PC-3 (cell line): Measurements from ENCODE around the gene GALNT14. TPM values are rescaled to one million over a fixed set of nuclear protein-coding genes. Genes with fewer than 3 reads are reported as not detected.

ENCODE experiments used
- ATAC-seq: fragments of 200-7000 bp; cut with Tn5 transposase; 2 replicates; pipeline ENCODE4 v1.9.1; 2020; ENCODE audit warnings: mild to moderate bottlenecking, moderate library complexity
- BruUV-seq: library from RNA; stranded (reverse); fragments of 400-500 nt; replicated peaks from 2 replicates; lab custom pipeline; 2021; lab: Mats Ljungman, UMichigan
- CTCF ChIA-PET: fragments of 300-600 bp; sonication (Branson Sonifier 250); formaldehyde crosslinking; loops from one replicate; lab custom pipeline; 2022; ENCODE audit warnings: antibody characterized with exemption; lab: Charles Lee
- POLR2A ChIA-PET: fragments of 300-600 bp; sonication (Branson Sonifier 250); formaldehyde crosslinking; loops from one replicate; lab custom pipeline; 2022; ENCODE audit warnings: antibody characterized with exemption; ENCODE audit not compliant: unreplicated experiment; lab: Charles Lee
- DNase-seq: peaks from one replicate; pipeline ENCODE4 v3.0.0-alpha.2; 2015
- H2AFZ ChIP-seq: fragments of 300-600 bp; sonication (generic); 2 replicates; pipeline ENCODE4 v1.6.0; 2016; ENCODE audit warnings: antibody characterized with exemption, low read length
- H3F3A ChIP-seq: fragments of 300-600 bp; sonication (generic); one replicate; pipeline ENCODE4 v1.6.0; 2017; ENCODE audit warnings: antibody characterized with exemption, low read length, control low read depth, mild to moderate bottlenecking; ENCODE audit not compliant: unreplicated experiment
- H3K27ac ChIP-seq: fragments of 300-600 bp; sonication (generic); 2 replicates; pipeline ENCODE4 v1.5.1; 2016; ENCODE audit warnings: mild to moderate bottlenecking, low read length
- H3K27me3 ChIP-seq: fragments of 300-600 bp; sonication (generic); 2 replicates; pipeline ENCODE4 v1.6.1; 2016; ENCODE audit warnings: low read length, mixed read lengths
- H3K36me3 ChIP-seq: fragments of 300-600 bp; sonication (generic); 2 replicates; pipeline ENCODE4 v1.6.1; 2016; ENCODE audit warnings: low read depth, mixed run types, low read length, mixed read lengths
- H3K4me1 ChIP-seq: fragments of 300-600 bp; sonication (generic); 2 replicates; pipeline ENCODE4 v1.5.1; 2016; ENCODE audit warnings: low read length; ENCODE audit not compliant: insufficient read depth
- H3K4me2 ChIP-seq: fragments of 300-600 bp; sonication (generic); 2 replicates; pipeline ENCODE4 v1.6.0; 2016; ENCODE audit warnings: low read length
- H3K4me3 ChIP-seq: fragments of 300-600 bp; sonication (generic); 2 replicates; pipeline ENCODE4 v1.5.1; 2016; ENCODE audit warnings: mild to moderate bottlenecking, low read length, mixed read lengths
- H3K79me2 ChIP-seq: fragments of 300-600 bp; sonication (generic); 2 replicates; pipeline ENCODE4 v1.6.1; 2017; ENCODE audit warnings: low read length, mixed read lengths
- H3K9ac ChIP-seq: fragments of 300-600 bp; sonication (generic); 2 replicates; pipeline ENCODE4 v1.6.0; 2016; ENCODE audit warnings: mild to moderate bottlenecking, low read length
- H3K9me2 ChIP-seq: fragments of 300-600 bp; sonication (generic); replicated peaks from 2 replicates; pipeline ENCODE4 v1.6.1; 2016; ENCODE audit warnings: mixed run types, low read length, mixed read lengths
- H3K9me3 ChIP-seq: fragments of 300-600 bp; sonication (generic); 2 replicates; pipeline ENCODE4 v1.6.1; 2016; ENCODE audit warnings: low read length, mixed read lengths
- H4K20me1 ChIP-seq: fragments of 300-600 bp; sonication (generic); 2 replicates; pipeline ENCODE4 v1.6.1; 2016; ENCODE audit warnings: low read length, mixed read lengths
- CTCF ChIP-seq: fragments of 300-600 bp; sonication (generic); conservative IDR thresholded peaks from 2 replicates; pipeline ENCODE4 v1.5.1; 2017; ENCODE audit warnings: antibody characterized with exemption, low read depth, mild to moderate bottlenecking, low read length
- EZH2 ChIP-seq: fragments of 300-600 bp; sonication (generic); IDR thresholded peaks from one replicate; pipeline ENCODE4 v1.6.1; 2017; ENCODE audit warnings: antibody characterized with exemption, mild to moderate bottlenecking, low read length; ENCODE audit not compliant: unreplicated experiment
- EZH2phosphoT487 ChIP-seq: fragments of 300-600 bp; sonication (generic); IDR thresholded peaks from 2 replicates; pipeline ENCODE4 v1.6.1; 2018; ENCODE audit warnings: mild to moderate bottlenecking, antibody characterized with exemption, low read length, borderline replicate concordance
- intact Hi-C: fragments of 100-400 bp; cut with micrococcal nuclease; formaldehyde crosslinking; loops from 2 replicates; pipeline ENCODE4 v1.9.0; 2023
- total RNA-seq: library from RNA; depleted of rRNA; stranded (reverse); fragments of >200 nt; gene quantifications from 2 replicates; pipeline ENCODE4 v1.2.3, GENCODE V29; 2014

The GALNT14 gene
- total RNA-seq, 1 experiment from 2014 or later = 10.2 TPM

- Histone ChIP-seq H3K9ac (no peak overlapping the region), H3K9me2 (no peaks in the 10 kb centered on the region), H3K79me2 (no peaks in the 10 kb centered on the region), H3K4me3 (no peak overlapping the region), H3K4me1 (0 out of 2 replicates have a peak, but pooled peaks cover 2% of the 10 kb centered on the region), H3K27ac (no peak overlapping the region), H3K9me3 (no peaks in the 10 kb centered on the region), H3F3A (no peaks in the 10 kb centered on the region), H3K36me3 (no peaks in the 10 kb centered on the region), H4K20me1 (no peaks in the 10 kb centered on the region), H2AFZ (no peak overlapping the region), H3K4me2 (no peak overlapping the region), H3K27me3 (peaks cover 24% of the 10 kb centered on the region; the same call in 1 of the 2 replicates)
- no peak for DNase-seq
- POLR2A ChIA-PET = no interaction called here
- TF ChIP-seq EZH2 (no peak), CTCF (no peak), EZH2phosphoT487 (no peak)
- intact Hi-C loops = no loop called here
- no TSS peak for BruUV-seq
- CTCF ChIA-PET = no interaction called here
- ATAC-seq = no peak
These were observed 163.7 kb downstream of the GALNT14 start for GRCh38 chr2:30974554-30974953.

- no peak for DNase-seq
- Histone ChIP-seq H3K4me3 (no peak overlapping the region), H3K4me2 (no peak overlapping the region), H4K20me1 (no peaks in the 10 kb centered on the region), H3K79me2 (no peaks in the 10 kb centered on the region), H3K4me1 (no peaks in the 10 kb centered on the region), H3K27me3 (peaks cover 25% of the 10 kb centered on the region; the same call in 1 of the 2 replicates), H3K36me3 (no peaks in the 10 kb centered on the region), H3F3A (no peaks in the 10 kb centered on the region), H3K9me2 (no peaks in the 10 kb centered on the region), H2AFZ (no peak overlapping the region), H3K9ac (no peak overlapping the region), H3K9me3 (no peaks in the 10 kb centered on the region), H3K27ac (no peak overlapping the region)
- TF ChIP-seq CTCF (no peak), EZH2 (no peak), EZH2phosphoT487 (no peak)
- POLR2A ChIA-PET = no interaction called here
- BruUV-seq = no TSS peak
- no peak for ATAC-seq
- CTCF ChIA-PET = no interaction called here
- intact Hi-C loops = no loop called here
These were observed 164.1 kb downstream of the GALNT14 start for GRCh38 chr2:30974092-30974491.

- no TSS peak for BruUV-seq
- no peak for DNase-seq
- CTCF ChIA-PET = no interaction called here
- H3K9ac ChIP-seq = no peak overlapping the region
- POLR2A ChIA-PET = no interaction called here
- no peak overlapping the region for H3K27ac ChIP-seq
- no peaks in the 10 kb centered on the region for H3F3A ChIP-seq
- ATAC-seq = no peak
- H3K4me3 ChIP-seq = no peak overlapping the region
- H4K20me1 ChIP-seq = no peaks in the 10 kb centered on the region
- H2AFZ ChIP-seq = no peak overlapping the region
- no peaks in the 10 kb centered on the region for H3K36me3 ChIP-seq
- H3K27me3 ChIP-seq = peaks cover 25% of the 10 kb centered on the region; the same call in 1 of the 2 replicates
- intact Hi-C loops = no loop called here
- no peaks in the 10 kb centered on the region for H3K9me2 ChIP-seq
- H3K4me2 ChIP-seq = no peak overlapping the region
- TF ChIP-seq EZH2 = no peak
- TF ChIP-seq CTCF = no peak
- TF ChIP-seq EZH2phosphoT487 = no peak
- no peaks in the 10 kb centered on the region for H3K9me3 ChIP-seq
- H3K4me1 ChIP-seq = no peaks in the 10 kb centered on the region
- no peaks in the 10 kb centered on the region for H3K79me2 ChIP-seq
These were observed 166.8 kb downstream of the GALNT14 start for GRCh38 chr2:30971231-30972025.
